ENCODE results near the gene RPS19.

- TF ChIP-seq CTCF (IDR thresholded peaks at IDR 0.05) (no peak), POLR2AphosphoS5 (IDR thresholded peaks at IDR 0.05) (no peak), EP300 (IDR thresholded peaks at IDR 0.05) (no peak)
Observed at GRCh38 chr19:41863209-41863931, 3.3 kb downstream of the RPS19 start.

Data from upper lobe of left lung (tissue), 4 donors.